ENCODE data around the gene ATF4. TPM values are rescaled to one million over a fixed set of nuclear protein-coding genes. Genes with fewer than 3 reads are reported as not detected.
"Not testable (repeated sequence)": the region's sequence is repeated elsewhere in the genome, so short reads cannot be mapped to it uniquely, and the experiment has no call there.

The ATF4 gene
- total RNA-seq, 2 experiments from 2014 or later, result 589 to 609 TPM

DNA sequence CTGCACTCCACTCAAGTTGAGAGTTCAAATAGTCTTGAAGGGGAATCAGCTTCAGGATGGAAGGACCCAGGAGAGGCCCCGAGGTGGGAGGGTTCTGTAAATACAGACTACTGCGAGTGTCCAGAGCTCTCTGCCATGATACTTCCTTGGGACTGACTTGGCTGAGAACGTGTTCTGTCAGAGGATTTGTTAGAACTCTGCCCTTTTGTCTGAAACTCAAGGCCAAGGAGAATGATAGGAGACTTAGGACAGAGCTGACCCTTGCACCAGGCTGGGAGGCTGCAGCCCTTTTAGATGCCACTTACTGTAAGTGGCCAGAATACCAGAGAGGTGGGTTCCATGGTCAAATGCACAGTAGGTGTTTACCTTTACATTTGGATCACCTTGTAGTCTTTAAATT, 2.9 kb upstream of the ATF4 start:
- CTCF ChIA-PET, result interaction anchor here (0.5 to 5.6 kb wide), 9 partner anchors 12 to 1652 kb away, joined by 3 to 49 read pairs (median 3); partner anchors contain the start of gene TAB1
- no peak for DNase-seq
- intact Hi-C loops (cut with micrococcal nuclease), result no loop called here
- Mint-ChIP-seq H3K9me3 (no peaks in the 10 kb centered on the region), H3K36me3 (ENCODE audit: low read depth) (peaks cover 48% of the 10 kb centered on the region), H3K27ac (no peak overlapping the region), H3K27me3 (ENCODE audit: low read depth) (peaks cover 2% of the 10 kb centered on the region), H3K4me1 (ENCODE audit: low read depth) (peaks cover 50% of the 10 kb centered on the region), H3K4me3 (no peak overlapping the region)

DNA sequence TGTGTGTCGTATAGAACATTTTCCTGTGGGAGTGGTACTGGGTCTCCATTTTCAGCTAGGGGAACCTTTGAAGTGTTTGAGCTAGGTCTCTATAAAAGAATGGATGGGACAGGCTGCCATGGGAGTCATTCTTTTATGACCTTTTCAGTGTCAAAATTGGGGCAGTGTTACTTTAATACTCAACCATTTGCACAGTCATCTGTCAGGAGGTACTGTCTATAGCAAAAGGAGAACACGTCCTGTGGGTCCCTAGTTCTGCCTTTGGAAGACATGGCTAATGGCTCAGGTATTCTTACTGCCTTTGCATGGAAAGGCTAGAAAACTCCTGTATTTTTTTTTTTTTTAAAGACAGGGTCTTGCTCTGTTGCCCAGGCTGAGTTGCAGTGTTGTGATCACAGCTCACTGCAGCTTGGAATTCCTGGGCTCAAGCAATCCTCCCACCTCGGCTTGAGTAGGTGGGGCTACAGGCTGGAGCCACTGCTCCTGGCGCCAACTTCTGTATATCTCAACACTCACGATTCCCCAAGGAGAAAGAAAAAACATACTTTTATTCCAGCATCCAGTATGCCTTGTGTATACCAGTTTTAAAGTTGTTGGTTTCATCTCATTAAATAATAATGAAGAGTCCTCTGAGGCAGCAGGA, 2.1 kb upstream of the ATF4 start:
- H3K9me3 Mint-ChIP-seq, result no peaks in the 10 kb centered on the region
- H3K4me3 Mint-ChIP-seq, result peak overlapping the region; percentile 83
- intact Hi-C loops (cut with micrococcal nuclease), result no loop called here
- H3K27me3 Mint-ChIP-seq (ENCODE audit: low read depth), result peaks cover 2% of the 10 kb centered on the region
- peaks cover 52% of the 10 kb centered on the region for H3K36me3 Mint-ChIP-seq (ENCODE audit: low read depth)
- H3K27ac Mint-ChIP-seq, result peak overlapping the region; percentile 95
- CTCF ChIA-PET, result interaction anchor here (0.5 to 5.6 kb wide), 11 partner anchors 8 to 1653 kb away, joined by 3 to 49 read pairs (median 3); partner anchors contain the start of gene TAB1
- peaks cover 58% of the 10 kb centered on the region for H3K4me1 Mint-ChIP-seq (ENCODE audit: low read depth)
- DNase-seq, result no peak

DNA sequence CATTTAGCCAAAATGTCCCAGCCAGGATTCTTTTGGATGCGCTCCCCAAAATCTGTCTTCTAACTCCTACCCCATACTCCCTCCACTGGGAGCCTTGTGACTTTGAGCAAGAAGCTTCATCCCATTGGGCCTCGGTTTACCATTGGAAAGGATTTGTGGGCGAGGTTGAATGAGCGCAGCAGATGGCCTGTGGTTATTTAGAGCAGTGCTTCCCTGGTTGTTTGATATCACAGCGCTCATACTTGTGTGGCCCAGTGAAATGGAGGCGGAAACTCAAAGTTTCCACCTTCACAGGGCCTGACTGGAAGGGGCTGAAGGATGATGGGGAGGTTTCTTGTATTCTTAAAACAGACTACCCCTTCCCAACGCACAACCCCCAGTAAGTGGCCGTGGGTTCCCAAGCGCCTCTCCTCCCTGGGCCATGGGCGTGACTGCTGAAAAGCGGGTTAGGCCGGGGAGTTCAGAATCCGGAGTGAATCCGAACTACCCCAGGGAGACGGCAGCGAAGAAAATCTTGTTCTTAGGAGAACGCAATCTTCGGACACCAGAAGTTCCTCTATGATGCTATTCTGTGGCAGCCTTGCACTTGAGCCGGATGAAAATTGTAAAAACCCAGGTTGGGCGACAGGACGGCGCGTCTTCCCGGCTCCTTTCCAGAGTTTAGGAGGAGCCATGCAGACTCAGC, 1.2 kb upstream of the ATF4 start:
- CTCF ChIA-PET, result interaction anchor here (0.6 to 5.6 kb wide), 4 partner anchors 10 to 492 kb away, joined by 3 to 44 read pairs (median 8); no protein-coding TSS in a partner anchor
- H3K36me3 Mint-ChIP-seq (ENCODE audit: low read depth), result peaks cover 50% of the 10 kb centered on the region
- peaks cover 63% of the 10 kb centered on the region for H3K4me1 Mint-ChIP-seq (ENCODE audit: low read depth)
- H3K27ac Mint-ChIP-seq, result peak overlapping the region; percentile 95
- peak overlapping the region; percentile 83 for H3K4me3 Mint-ChIP-seq
- H3K9me3 Mint-ChIP-seq, result no peaks in the 10 kb centered on the region
- intact Hi-C loops (cut with micrococcal nuclease), result no loop called here
- no peak for DNase-seq
- H3K27me3 Mint-ChIP-seq (ENCODE audit: low read depth), result peaks cover 2% of the 10 kb centered on the region

DNA sequence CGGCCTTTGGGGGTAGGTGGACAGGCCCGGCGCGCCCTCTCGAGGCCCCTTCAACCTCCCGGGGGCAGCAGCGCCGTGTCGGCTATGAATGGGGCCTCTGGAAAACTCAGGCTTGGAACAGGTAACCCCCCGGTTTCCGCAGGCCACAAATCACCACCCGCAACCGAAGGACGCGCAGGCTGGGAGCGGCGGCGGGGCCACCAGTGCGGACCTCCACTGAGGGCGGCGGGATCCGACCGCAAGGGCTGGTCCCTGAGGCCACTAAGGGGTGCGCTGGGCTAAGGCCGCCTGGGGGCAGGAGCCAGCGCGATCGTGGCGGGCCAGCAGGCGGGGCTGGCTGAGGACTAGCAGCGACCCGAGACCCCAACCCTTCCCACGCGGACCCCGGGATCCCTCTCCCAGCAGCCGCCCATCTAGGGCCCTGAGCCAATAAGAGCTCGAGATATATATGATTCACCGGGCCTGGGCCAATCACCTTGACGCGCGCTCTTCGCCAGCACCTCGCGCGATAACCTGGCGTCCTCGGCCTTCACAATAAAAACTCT, 609 bp upstream of the ATF4 start:
- intact Hi-C loops (cut with micrococcal nuclease), result loop anchor here (1.0 to 5.0 kb wide), 10 partner anchors 13 to 814 kb away; partner anchors contain the start of genes CBX6, GTPBP1, MIEF1 and RPL3
- Mint-ChIP-seq H3K27me3 (ENCODE audit: low read depth) (peaks cover 2% of the 10 kb centered on the region), H3K4me3 (peak overlapping the region; percentile 83), H3K27ac (peak overlapping the region; percentile 95), H3K4me1 (ENCODE audit: low read depth) (peaks cover 64% of the 10 kb centered on the region), H3K36me3 (ENCODE audit: low read depth) (peaks cover 47% of the 10 kb centered on the region), H3K9me3 (no peaks in the 10 kb centered on the region)
- DNase-seq, result peak; percentile 64
- CTCF ChIA-PET, result interaction anchor here (0.6 to 2.1 kb wide), 3 partner anchors 9 to 21 kb away, joined by 3 to 11 read pairs (median 5); no protein-coding TSS in a partner anchor

DNA sequence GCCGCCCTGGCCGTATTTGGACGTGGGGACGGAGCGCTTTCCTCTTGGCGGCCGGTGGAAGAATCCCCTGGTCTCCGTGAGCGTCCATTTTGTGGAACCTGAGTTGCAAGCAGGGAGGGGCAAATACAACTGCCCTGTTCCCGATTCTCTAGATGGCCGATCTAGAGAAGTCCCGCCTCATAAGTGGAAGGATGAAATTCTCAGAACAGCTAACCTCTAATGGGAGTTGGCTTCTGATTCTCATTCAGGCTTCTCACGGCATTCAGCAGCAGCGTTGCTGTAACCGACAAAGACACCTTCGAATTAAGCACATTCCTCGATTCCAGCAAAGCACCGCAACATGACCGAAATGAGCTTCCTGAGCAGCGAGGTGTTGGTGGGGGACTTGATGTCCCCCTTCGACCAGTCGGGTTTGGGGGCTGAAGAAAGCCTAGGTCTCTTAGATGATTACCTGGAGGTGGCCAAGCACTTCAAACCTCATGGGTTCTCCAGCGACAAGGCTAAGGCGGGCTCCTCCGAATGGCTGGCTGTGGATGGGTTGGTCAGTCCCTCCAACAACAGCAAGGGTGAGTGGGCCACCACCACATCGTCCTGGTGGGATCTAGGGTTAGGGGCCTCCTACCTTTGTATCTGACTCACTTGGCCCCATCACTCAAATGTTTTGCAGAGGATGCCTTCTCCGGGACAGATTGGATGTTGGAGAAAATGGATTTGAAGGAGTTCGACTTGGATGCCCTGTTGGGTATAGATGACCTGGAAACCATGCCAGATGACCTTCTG, 934 bp downstream of the ATF4 start:
- not testable (repeated sequence) for H3K27me3 Mint-ChIP-seq (ENCODE audit: low read depth); DNase-seq; H3K9me3 Mint-ChIP-seq
- Mint-ChIP-seq H3K4me3 (peak overlapping the region; percentile 83), H3K36me3 (ENCODE audit: low read depth) (peaks cover 47% of the 10 kb centered on the region), H3K27ac (peak overlapping the region; percentile 95), H3K4me1 (ENCODE audit: low read depth) (peaks cover 64% of the 10 kb centered on the region)
- CTCF ChIA-PET, result interaction anchor here (2.1 kb wide), 1 partner anchor 8 kb away, joined by 11 read pairs; no protein-coding TSS in a partner anchor
- intact Hi-C loops (cut with micrococcal nuclease), result loop anchor here (2.0 to 5.0 kb wide), 4 partner anchors 132 to 649 kb away; partner anchors contain the start of gene CBX6

DNA sequence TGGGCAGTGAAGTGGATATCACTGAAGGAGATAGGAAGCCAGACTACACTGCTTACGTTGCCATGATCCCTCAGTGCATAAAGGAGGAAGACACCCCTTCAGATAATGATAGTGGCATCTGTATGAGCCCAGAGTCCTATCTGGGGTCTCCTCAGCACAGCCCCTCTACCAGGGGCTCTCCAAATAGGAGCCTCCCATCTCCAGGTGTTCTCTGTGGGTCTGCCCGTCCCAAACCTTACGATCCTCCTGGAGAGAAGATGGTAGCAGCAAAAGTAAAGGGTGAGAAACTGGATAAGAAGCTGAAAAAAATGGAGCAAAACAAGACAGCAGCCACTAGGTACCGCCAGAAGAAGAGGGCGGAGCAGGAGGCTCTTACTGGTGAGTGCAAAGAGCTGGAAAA, 1.7 kb downstream of the ATF4 start:
- intact Hi-C loops (cut with micrococcal nuclease), result loop anchor here (5.0 kb wide), 1 partner anchor 650 kb away; the partner anchor contains the start of gene CBX6
- not testable (repeated sequence) for H3K9me3 Mint-ChIP-seq; DNase-seq; H3K27me3 Mint-ChIP-seq (ENCODE audit: low read depth)
- CTCF ChIA-PET, result interaction anchor here (0.5 to 11.1 kb wide), 3 partner anchors 20 to 349 kb away, joined by 3 to 208 read pairs (median 4); partner anchors contain the start of gene MIEF1
- Mint-ChIP-seq H3K27ac (peak overlapping the region; percentile 95), H3K36me3 (ENCODE audit: low read depth) (peaks cover 47% of the 10 kb centered on the region), H3K4me3 (peak overlapping the region; percentile 83), H3K4me1 (ENCODE audit: low read depth) (peaks cover 62% of the 10 kb centered on the region)

DNA sequence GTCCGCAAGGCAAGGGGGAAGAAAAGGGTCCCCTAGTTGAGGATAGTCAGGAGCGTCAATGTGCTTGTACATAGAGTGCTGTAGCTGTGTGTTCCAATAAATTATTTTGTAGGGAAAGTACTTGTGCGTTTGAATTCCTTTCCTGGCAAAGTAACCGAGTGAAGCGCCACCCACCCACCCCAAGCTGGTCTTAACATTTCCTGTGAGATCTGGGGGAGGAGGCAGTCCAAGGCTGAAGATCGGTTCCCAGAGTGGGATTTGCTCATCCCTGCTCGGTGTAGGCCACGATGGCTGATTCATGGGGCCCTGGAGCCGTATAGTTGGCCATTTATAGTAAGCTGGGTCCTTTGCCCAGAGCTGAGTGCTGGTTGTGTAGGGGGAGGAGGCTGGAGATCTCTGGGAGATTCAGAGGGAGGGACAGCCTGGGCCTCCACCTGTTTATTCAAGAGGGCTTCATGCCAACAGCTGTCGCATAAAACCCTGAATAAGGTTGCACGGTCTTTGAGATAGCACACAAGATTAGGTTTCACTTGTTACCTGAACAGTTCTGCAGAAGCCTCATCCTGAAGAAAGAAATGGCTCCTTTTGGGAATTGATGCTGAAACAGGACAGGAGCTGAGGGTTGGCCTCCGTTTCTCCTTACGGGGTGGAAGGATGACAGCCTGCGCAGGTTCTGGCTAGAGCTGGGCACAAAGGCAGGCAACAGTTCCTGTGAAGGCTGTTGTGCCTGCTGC, 2.4 kb downstream of the ATF4 start:
- intact Hi-C loops (cut with micrococcal nuclease), result loop anchor here (5.0 kb wide), 1 partner anchor 650 kb away; the partner anchor contains the start of gene CBX6
- Mint-ChIP-seq H3K27me3 (ENCODE audit: low read depth) (peaks cover 2% of the 10 kb centered on the region), H3K27ac (peak overlapping the region; percentile 95), H3K36me3 (ENCODE audit: low read depth) (peaks cover 49% of the 10 kb centered on the region), H3K4me1 (ENCODE audit: low read depth) (peaks cover 63% of the 10 kb centered on the region), H3K9me3 (no peaks in the 10 kb centered on the region), H3K4me3 (peak overlapping the region; percentile 83)
- peak; percentile 52 for DNase-seq
- CTCF ChIA-PET, result interaction anchor here (0.5 to 11.1 kb wide), 5 partner anchors 8 to 502 kb away, joined by 3 to 208 read pairs (median 4); partner anchors contain the start of gene MIEF1

DNA sequence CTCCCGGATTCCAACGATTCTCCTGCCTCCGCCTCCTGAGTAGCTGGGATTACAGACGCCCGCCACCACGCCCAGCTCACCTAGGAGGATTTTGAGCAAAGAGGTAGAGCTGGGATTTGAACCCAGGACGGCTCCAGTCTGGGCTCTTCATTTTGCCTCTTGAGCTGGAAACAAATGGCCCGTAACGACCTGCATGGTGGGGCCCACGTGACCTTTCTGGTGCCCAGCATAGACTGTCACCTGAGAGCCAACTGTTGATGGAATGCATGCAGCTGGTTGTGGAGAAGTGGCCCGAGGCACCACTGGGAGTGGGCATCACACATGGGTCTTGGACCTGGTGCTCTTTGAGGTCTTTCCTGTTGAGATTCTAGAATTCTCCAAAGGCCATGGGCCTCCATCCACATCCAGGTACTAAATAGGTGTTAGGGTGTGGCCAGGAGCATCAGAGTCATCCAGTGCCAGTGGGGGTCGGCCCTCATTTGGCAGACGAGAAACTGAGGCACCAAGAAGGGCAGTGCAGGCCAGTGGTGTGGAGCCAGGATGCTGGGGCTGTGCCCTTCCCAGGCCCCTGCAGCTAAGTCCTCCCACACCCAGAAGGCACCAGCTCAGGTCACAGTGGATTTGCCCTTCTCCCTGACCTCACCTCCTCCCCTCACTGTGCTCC, 3.9 kb downstream of the ATF4 start:
- CTCF ChIA-PET, result interaction anchor here (2.0 to 11.1 kb wide), 2 partner anchors 10 to 30 kb away, joined by 9 to 208 read pairs; no protein-coding TSS in a partner anchor
- Mint-ChIP-seq H3K4me3 (peak overlapping the region; percentile 34), H3K4me1 (ENCODE audit: low read depth) (peaks cover 68% of the 10 kb centered on the region), H3K27me3 (ENCODE audit: low read depth) (peaks cover 2% of the 10 kb centered on the region), H3K27ac (peak overlapping the region; percentile 92), H3K9me3 (no peaks in the 10 kb centered on the region), H3K36me3 (ENCODE audit: low read depth) (peaks cover 54% of the 10 kb centered on the region)
- intact Hi-C loops (cut with micrococcal nuclease), result loop anchor here (5.0 kb wide), 1 partner anchor 652 kb away; the partner anchor contains the start of gene CBX6
- no peak for DNase-seq

DNA sequence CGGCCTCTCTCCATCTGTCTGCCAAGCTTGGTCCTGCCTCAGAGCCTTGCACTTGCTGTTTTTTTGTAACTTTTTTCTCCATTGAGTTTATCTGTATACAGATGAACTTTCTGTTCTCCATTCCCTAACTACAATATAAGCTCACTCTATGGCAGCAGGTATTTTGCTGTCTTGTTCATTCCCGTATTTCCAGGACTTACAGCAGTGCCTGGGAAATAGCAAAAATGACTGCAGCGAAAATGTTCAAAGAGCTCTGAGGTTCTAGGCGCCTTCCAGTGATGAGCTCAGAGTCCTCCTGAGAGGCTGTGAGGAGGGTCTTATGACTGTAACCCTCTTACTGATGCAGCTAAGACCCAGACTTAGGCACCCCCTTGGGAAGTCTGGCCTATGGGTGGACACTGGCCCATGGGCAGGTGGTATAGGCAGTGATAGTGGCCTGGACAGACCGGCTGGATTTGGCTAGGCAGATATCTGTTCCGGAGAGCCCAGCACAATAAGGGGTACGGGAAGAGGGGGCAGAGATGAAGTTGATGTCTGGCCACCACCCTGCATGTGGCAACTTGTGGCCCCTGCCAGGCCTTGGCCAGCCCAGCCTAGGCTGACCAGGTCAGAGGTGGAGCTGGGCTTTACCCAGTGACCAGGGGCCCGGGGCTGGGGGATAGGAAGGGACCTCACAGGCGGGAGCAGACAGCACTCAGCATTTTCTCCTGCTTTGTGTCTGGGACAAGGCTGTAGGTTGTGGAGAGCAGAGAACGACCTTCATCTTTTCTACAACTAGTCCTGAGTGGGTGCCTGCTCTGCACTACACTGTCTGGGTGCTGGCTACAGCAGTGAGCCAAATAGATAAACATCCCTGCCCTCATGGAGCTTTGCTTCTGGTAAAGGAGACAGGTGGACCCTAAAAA, 4.6 kb downstream of the ATF4 start:
- Mint-ChIP-seq H3K9me3 (no peaks in the 10 kb centered on the region), H3K4me3 (peak overlapping the region; percentile 34), H3K27ac (peak overlapping the region; percentile 92), H3K4me1 (ENCODE audit: low read depth) (peaks cover 75% of the 10 kb centered on the region), H3K27me3 (ENCODE audit: low read depth) (peaks cover 2% of the 10 kb centered on the region), H3K36me3 (ENCODE audit: low read depth) (peaks cover 57% of the 10 kb centered on the region)
- CTCF ChIA-PET, result interaction anchor here (2.0 to 11.1 kb wide), 2 partner anchors 11 to 31 kb away, joined by 9 to 208 read pairs; no protein-coding TSS in a partner anchor
- intact Hi-C loops (cut with micrococcal nuclease), result loop anchor here (5.0 kb wide), 1 partner anchor 653 kb away; the partner anchor contains the start of gene CBX6
- no peak for DNase-seq

DNA sequence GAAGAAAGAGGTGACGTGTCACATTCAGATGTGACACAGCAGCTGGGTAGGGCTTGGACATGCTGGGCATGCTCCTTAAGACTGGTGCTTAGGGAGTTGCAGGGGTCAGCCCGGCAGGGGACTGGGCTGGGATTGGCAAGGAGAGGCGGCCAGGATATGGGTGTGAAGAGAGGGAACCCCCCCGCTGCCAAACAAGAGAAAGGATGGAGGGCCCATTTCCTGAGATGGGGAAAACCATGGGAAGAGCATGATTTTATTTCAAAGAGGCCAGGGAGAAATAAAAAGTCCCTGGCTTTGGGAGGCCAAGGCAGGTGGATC, 5.3 kb downstream of the ATF4 start:
- Mint-ChIP-seq H3K4me3 (no peak overlapping the region), H3K9me3 (no peaks in the 10 kb centered on the region), H3K27ac (peak overlapping the region; percentile 92), H3K27me3 (ENCODE audit: low read depth) (no peaks in the 10 kb centered on the region), H3K4me1 (ENCODE audit: low read depth) (peaks cover 81% of the 10 kb centered on the region), H3K36me3 (ENCODE audit: low read depth) (peaks cover 58% of the 10 kb centered on the region)
- intact Hi-C loops (cut with micrococcal nuclease), result no loop called here
- CTCF ChIA-PET, result interaction anchor here (11.1 kb wide), 1 partner anchor 31 kb away, joined by 208 read pairs; no protein-coding TSS in a partner anchor
- DNase-seq, result no peak
